Measurements from ENCODE around the gene MLANA.

MLANA gene

DNA sequence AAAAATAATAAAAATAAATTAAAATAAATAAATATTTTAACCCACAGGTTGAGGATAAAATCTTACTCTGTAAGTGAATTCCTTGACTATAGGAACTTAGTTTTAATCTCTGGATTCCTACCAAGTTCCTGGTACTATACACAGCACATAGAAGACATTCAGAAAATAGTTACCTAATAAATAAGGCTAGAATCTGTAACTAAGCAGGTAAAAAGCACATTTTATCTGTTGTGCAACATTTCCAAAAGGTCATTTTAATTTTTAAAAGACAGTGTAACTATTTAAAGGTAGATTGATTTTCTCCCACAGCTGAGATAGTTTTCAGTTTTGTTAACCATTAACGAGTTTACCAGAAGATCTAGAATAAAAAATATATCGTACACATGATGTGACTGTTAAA is 47.8 kb downstream of the MLANA start:
- TF ChIP-seq, protein P1, sequence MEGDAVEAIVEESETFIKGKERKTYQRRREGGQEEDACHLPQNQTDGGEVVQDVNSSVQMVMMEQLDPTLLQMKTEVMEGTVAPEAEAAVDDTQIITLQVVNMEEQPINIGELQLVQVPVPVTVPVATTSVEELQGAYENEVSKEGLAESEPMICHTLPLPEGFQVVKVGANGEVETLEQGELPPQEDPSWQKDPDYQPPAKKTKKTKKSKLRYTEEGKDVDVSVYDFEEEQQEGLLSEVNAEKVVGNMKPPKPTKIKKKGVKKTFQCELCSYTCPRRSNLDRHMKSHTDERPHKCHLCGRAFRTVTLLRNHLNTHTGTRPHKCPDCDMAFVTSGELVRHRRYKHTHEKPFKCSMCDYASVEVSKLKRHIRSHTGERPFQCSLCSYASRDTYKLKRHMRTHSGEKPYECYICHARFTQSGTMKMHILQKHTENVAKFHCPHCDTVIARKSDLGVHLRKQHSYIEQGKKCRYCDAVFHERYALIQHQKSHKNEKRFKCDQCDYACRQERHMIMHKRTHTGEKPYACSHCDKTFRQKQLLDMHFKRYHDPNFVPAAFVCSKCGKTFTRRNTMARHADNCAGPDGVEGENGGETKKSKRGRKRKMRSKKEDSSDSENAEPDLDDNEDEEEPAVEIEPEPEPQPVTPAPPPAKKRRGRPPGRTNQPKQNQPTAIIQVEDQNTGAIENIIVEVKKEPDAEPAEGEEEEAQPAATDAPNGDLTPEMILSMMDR (conservative IDR thresholded peaks at IDR 0.05; ENCODE audit: low read length): no peak
- no peak for TF ChIP-seq EZH2phosphoT487 (IDR thresholded peaks at IDR 0.05; ENCODE audit: borderline replicate concordance)
- no peak overlapping the region for H3K4me3 ChIP-seq (ENCODE audit: low read length, poor library complexity, severe bottlenecking)
- no peaks in the 10 kb centered on the region for H3F3A ChIP-seq (ENCODE audit: low read depth)
- H3K9ac ChIP-seq (ENCODE audit: low read depth, low read length, poor library complexity, severe bottlenecking): no peak overlapping the region
- no peaks in the 10 kb centered on the region for H3K27me3 ChIP-seq (ENCODE audit: insufficient read depth, low read length, poor library complexity, severe bottlenecking)
- H4K20me1 ChIP-seq (ENCODE audit: insufficient read depth, low read length, poor library complexity, severe bottlenecking): no peaks in the 10 kb centered on the region
- no peak overlapping the region for H2AFZ ChIP-seq (ENCODE audit: low read length)
- H3K4me2 ChIP-seq (ENCODE audit: low read depth, low read length, poor library complexity, severe bottlenecking): no peak overlapping the region
- H3K9me2 ChIP-seq (replicated peaks; ENCODE audit: low read depth, low read length): no peaks in the 10 kb centered on the region
- H3K4me1 ChIP-seq (ENCODE audit: insufficient read depth, low read length, poor library complexity, severe bottlenecking): no peaks in the 10 kb centered on the region
- H3K9me3 ChIP-seq (ENCODE audit: insufficient read depth, low read depth, low read length): no peaks in the 10 kb centered on the region
- no peaks in the 10 kb centered on the region; the same call in 1 of the 2 replicates for H3K36me3 ChIP-seq (ENCODE audit: insufficient read depth, low read length)
- no peaks in the 10 kb centered on the region for H3K79me2 ChIP-seq (ENCODE audit: insufficient read depth, low read length)

DNA sequence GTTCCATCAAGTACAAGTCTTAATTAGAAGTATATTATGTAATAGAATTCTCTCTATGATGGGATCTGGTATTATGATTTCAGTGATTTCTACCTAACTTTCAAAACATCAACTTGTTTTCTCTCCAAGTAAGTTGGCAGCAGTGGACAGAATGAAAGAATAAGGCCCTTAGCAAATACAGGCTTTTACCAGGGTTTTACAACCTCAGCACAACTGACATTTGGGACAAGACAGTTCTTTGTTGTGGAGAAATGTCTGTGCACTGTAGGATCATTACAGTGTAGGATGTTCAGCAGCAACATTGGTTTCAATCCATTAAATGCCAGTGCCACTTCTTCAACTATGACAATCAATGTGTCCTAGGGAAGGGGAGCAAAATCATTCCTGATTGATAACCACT is 48.8 kb downstream of the MLANA start:
- Histone ChIP-seq H3K27me3 (ENCODE audit: insufficient read depth, low read length, poor library complexity, severe bottlenecking) (no peaks in the 10 kb centered on the region), H4K20me1 (ENCODE audit: insufficient read depth, low read length, poor library complexity, severe bottlenecking) (no peaks in the 10 kb centered on the region), H3K9me3 (ENCODE audit: insufficient read depth, low read depth, low read length) (no peaks in the 10 kb centered on the region), H2AFZ (ENCODE audit: low read length) (no peak overlapping the region), H3K4me1 (ENCODE audit: insufficient read depth, low read length, poor library complexity, severe bottlenecking) (no peaks in the 10 kb centered on the region), H3K9me2 (replicated peaks; ENCODE audit: low read depth, low read length) (no peaks in the 10 kb centered on the region), H3K36me3 (ENCODE audit: insufficient read depth, low read length) (no peaks in the 10 kb centered on the region), H3K79me2 (ENCODE audit: insufficient read depth, low read length) (no peaks in the 10 kb centered on the region), H3K4me3 (ENCODE audit: low read length, poor library complexity, severe bottlenecking) (no peak overlapping the region), H3K4me2 (ENCODE audit: low read depth, low read length, poor library complexity, severe bottlenecking) (no peak overlapping the region), H3K9ac (ENCODE audit: low read depth, low read length, poor library complexity, severe bottlenecking) (no peak overlapping the region), H3F3A (ENCODE audit: low read depth) (no peaks in the 10 kb centered on the region)
- TF ChIP-seq, protein P1 (conservative IDR thresholded peaks at IDR 0.05; ENCODE audit: low read length): no peak
- TF ChIP-seq EZH2phosphoT487 (IDR thresholded peaks at IDR 0.05; ENCODE audit: borderline replicate concordance): no peak

DNA sequence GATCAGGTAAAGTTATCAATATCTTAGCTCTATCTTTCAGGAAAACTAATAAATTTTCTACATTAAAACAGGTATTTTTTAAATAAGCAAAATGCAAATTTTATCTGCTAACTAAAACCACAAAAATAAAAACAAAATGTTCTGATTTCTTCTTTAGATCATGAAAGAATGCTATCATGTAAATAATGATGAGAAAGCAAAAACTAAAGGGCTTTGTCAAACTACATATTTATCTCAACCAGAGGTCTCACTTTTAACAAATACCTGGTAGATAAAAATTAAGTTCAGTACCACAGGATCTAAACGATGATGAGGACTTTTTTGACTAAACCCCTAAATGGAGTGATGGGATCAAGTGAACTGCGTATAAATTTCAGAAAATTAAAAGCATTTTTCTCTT is 50.5 kb downstream of the MLANA start:
- no peak overlapping the region for H3K9ac ChIP-seq (ENCODE audit: low read depth, low read length, poor library complexity, severe bottlenecking)
- no peaks in the 10 kb centered on the region for H3K9me3 ChIP-seq (ENCODE audit: insufficient read depth, low read depth, low read length)
- H4K20me1 ChIP-seq (ENCODE audit: insufficient read depth, low read length, poor library complexity, severe bottlenecking): no peaks in the 10 kb centered on the region
- H3K4me3 ChIP-seq (ENCODE audit: low read length, poor library complexity, severe bottlenecking): no peak overlapping the region
- H3K27me3 ChIP-seq (ENCODE audit: insufficient read depth, low read length, poor library complexity, severe bottlenecking): no peaks in the 10 kb centered on the region
- H3K9me2 ChIP-seq (replicated peaks; ENCODE audit: low read depth, low read length): no peaks in the 10 kb centered on the region
- H3K4me1 ChIP-seq (ENCODE audit: insufficient read depth, low read length, poor library complexity, severe bottlenecking): no peaks in the 10 kb centered on the region
- no peak overlapping the region for H3K4me2 ChIP-seq (ENCODE audit: low read depth, low read length, poor library complexity, severe bottlenecking)
- H3K36me3 ChIP-seq (ENCODE audit: insufficient read depth, low read length): no peaks in the 10 kb centered on the region
- no peaks in the 10 kb centered on the region for H3K79me2 ChIP-seq (ENCODE audit: insufficient read depth, low read length)
- no peak for TF ChIP-seq EZH2phosphoT487 (IDR thresholded peaks at IDR 0.05; ENCODE audit: borderline replicate concordance)
- TF ChIP-seq, protein P1 (conservative IDR thresholded peaks at IDR 0.05; ENCODE audit: low read length): no peak
- no peak overlapping the region for H2AFZ ChIP-seq (ENCODE audit: low read length)
- no peaks in the 10 kb centered on the region for H3F3A ChIP-seq (ENCODE audit: low read depth)
